ENCODE data around the gene PRDM1.
"Not testable (repeated sequence)": the region's sequence is repeated elsewhere in the genome, so short reads cannot be mapped to it uniquely, and the experiment has no call there.

PRDM1 gene

GRCh38 chr6:106145741-106146227, 59.6 kb downstream of the PRDM1 start:
- Histone ChIP-seq H3K4me1 (ENCODE audit: insufficient read depth, low read length) (no peaks in the 10 kb centered on the region), H3K36me3 (ENCODE audit: insufficient read depth, low read length) (no peaks in the 10 kb centered on the region), H3K4me3 (ENCODE audit: low read length) (no peak overlapping the region), H3K27me3 (ENCODE audit: insufficient read depth, low read length) (peaks cover 28% of the 10 kb centered on the region), H3K9me3 (ENCODE audit: low read length) (no peaks in the 10 kb centered on the region), H2AFZ (ENCODE audit: low read depth, low read length) (no peak overlapping the region)

DNA sequence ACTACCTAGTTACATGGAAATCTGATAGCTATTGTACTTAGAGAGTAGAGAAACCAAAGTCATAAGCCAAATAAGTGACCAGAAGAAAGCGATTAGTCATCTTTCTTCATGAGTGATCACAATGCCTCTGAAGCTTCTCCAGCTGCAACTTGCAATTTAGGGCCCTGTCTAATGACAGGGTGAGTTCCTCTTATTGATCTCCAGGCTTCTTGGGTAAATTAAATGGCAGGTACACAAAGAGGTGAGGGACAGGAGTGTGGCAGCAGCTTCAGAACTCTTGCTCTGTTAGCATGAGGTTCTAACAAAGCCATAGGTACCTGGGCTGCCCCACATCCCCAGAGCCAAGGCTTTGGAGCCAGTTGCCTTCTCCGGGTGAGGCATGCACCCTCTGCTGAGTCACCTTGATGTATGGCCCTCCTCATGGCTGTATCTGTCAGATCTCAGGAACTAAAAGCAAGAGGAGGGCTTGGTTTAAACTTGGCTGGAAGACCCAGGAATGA, 60.8 kb downstream of the PRDM1 start:
- Histone ChIP-seq H3K4me1 (ENCODE audit: insufficient read depth, low read length) (no peaks in the 10 kb centered on the region), H3K4me3 (ENCODE audit: low read length) (no peak overlapping the region), H3K9me3 (ENCODE audit: low read length) (no peaks in the 10 kb centered on the region), H2AFZ (ENCODE audit: low read depth, low read length) (no peak overlapping the region), H3K36me3 (ENCODE audit: insufficient read depth, low read length) (no peaks in the 10 kb centered on the region), H3K27me3 (ENCODE audit: insufficient read depth, low read length) (peaks cover 28% of the 10 kb centered on the region)

- H3K4me3 ChIP-seq (ENCODE audit: low read length) = no peak overlapping the region
- no peaks in the 10 kb centered on the region for H3K4me1 ChIP-seq (ENCODE audit: insufficient read depth, low read length)
- H3K9me3 ChIP-seq (ENCODE audit: low read length) = no peaks in the 10 kb centered on the region
- H2AFZ ChIP-seq (ENCODE audit: low read depth, low read length) = no peak overlapping the region
- H3K27me3 ChIP-seq (ENCODE audit: insufficient read depth, low read length) = peaks cover 26% of the 10 kb centered on the region
- H3K36me3 ChIP-seq (ENCODE audit: insufficient read depth, low read length) = no peaks in the 10 kb centered on the region
Observed at GRCh38 chr6:106147476-106147875, 61.3 kb downstream of the PRDM1 start.

GRCh38 chr6:106149472-106150069, 63.4 kb downstream of the PRDM1 start:
- peaks cover 15% of the 10 kb centered on the region for H3K27me3 ChIP-seq (ENCODE audit: insufficient read depth, low read length)

DNA sequence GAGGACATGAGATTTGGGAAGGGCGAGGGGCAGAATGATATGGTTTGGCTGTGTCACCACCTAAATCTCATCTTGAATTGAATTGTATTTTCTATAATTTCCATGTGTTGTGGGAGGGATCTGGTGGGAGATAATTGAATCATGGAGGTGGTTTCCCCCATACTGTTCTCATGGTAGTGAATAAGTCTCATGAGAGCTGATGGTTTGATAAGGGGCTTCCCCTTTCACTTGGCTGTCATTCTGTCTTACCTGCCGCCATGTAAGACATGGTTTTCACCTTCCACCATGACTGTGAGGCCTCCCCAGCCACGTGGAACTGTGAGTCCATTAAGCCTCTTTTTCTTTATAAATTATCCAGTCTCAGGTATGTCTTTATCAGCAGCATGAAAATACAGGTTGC, 66.3 kb downstream of the PRDM1 start:
- H3K27me3 ChIP-seq (ENCODE audit: insufficient read depth, low read length); H3K4me1 ChIP-seq (ENCODE audit: insufficient read depth, low read length); H3K4me3 ChIP-seq (ENCODE audit: low read length); H3K36me3 ChIP-seq (ENCODE audit: insufficient read depth, low read length); H3K9me3 ChIP-seq (ENCODE audit: low read length); H2AFZ ChIP-seq (ENCODE audit: low read depth, low read length): not testable (repeated sequence)

More at GRCh38 chr6:106149472-106150069, 63.4 kb downstream of the PRDM1 start:
- Histone ChIP-seq H3K4me3 (ENCODE audit: low read length) (no peak overlapping the region), H3K36me3 (ENCODE audit: insufficient read depth, low read length) (no peaks in the 10 kb centered on the region), H3K9me3 (ENCODE audit: low read length) (no peaks in the 10 kb centered on the region), H2AFZ (ENCODE audit: low read depth, low read length) (no peak overlapping the region), H3K4me1 (ENCODE audit: insufficient read depth, low read length) (no peaks in the 10 kb centered on the region)

GRCh38 chr6:106152952-106153351, 66.8 kb downstream of the PRDM1 start:
- no peak overlapping the region for H3K4me3 ChIP-seq (ENCODE audit: low read length)
- H3K9me3 ChIP-seq (ENCODE audit: low read length) = no peaks in the 10 kb centered on the region
- no peak overlapping the region for H2AFZ ChIP-seq (ENCODE audit: low read depth, low read length)

GRCh38 chr6:106154326-106154725, 68.2 kb downstream of the PRDM1 start:
- Histone ChIP-seq H3K27me3 (ENCODE audit: insufficient read depth, low read length) (peaks cover 2% of the 10 kb centered on the region), H3K9me3 (ENCODE audit: low read length) (no peaks in the 10 kb centered on the region), H3K36me3 (ENCODE audit: insufficient read depth, low read length) (no peaks in the 10 kb centered on the region), H2AFZ (ENCODE audit: low read depth, low read length) (no peak overlapping the region), H3K4me1 (ENCODE audit: insufficient read depth, low read length) (no peaks in the 10 kb centered on the region), H3K4me3 (ENCODE audit: low read length) (no peak overlapping the region)

More at GRCh38 chr6:106152952-106153351, 66.8 kb downstream of the PRDM1 start:
- Histone ChIP-seq H3K36me3 (ENCODE audit: insufficient read depth, low read length) (no peaks in the 10 kb centered on the region), H3K27me3 (ENCODE audit: insufficient read depth, low read length) (peaks cover 2% of the 10 kb centered on the region), H3K4me1 (ENCODE audit: insufficient read depth, low read length) (no peaks in the 10 kb centered on the region)

DNA sequence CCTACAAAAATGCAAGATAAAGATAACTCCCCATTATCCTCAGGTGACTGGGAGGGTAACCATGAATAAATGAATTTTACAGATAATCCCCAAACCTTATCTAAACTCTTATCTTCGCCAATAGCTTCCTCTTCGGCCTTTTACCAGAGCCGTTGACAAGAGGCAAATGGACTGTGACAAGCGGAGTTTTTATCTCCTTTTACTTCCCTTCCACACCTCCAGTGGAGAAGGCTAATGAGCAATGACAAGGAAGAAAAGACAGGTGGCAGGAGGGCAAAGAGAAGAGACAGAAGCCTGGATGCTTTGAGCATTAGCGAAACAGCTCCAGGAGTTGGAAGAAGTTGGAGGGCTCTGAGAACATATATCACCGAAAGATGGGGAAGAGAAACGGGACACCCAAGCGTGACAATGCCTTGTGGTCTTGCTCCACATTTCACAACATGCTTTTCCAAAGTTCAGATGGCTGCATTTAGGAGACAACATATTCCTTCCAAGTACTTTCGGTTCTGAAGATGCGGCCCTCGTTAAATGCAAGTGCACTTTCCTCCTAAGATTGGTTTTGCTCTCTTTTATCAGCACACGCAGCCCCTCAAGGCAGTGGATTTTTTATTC, 69.2 kb downstream of the PRDM1 start:
- no peaks in the 10 kb centered on the region for H3K9me3 ChIP-seq (ENCODE audit: low read length)
- no peak overlapping the region for H2AFZ ChIP-seq (ENCODE audit: low read depth, low read length)
- H3K4me1 ChIP-seq (ENCODE audit: insufficient read depth, low read length) = no peaks in the 10 kb centered on the region
- no peaks in the 10 kb centered on the region for H3K36me3 ChIP-seq (ENCODE audit: insufficient read depth, low read length)
- H3K27me3 ChIP-seq (ENCODE audit: insufficient read depth, low read length) = peaks cover 2% of the 10 kb centered on the region
- no peak overlapping the region for H3K4me3 ChIP-seq (ENCODE audit: low read length)

DNA sequence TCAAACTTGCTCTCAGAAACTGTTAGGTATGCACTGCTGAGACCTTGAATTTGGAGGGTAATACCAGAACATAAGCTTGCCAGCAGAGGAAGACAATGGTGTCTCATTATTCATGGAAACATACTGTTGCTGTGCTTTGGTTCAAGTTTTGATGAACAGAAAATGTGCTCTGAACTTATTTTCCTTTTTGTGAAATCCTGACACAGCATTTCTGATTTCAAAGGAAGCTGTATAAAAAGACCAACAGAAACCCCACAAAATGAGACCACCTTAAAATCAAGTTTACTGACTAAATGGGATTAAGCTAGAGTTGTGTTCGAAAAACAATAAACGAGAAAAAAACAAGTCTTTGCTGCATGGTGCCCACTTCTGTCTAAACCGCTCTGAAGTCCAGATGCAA, 70.3 kb downstream of the PRDM1 start:
- Histone ChIP-seq H3K36me3 (ENCODE audit: insufficient read depth, low read length) (no peaks in the 10 kb centered on the region), H3K9me3 (ENCODE audit: low read length) (peaks cover 4% of the 10 kb centered on the region), H3K4me1 (ENCODE audit: insufficient read depth, low read length) (no peaks in the 10 kb centered on the region), H3K27me3 (ENCODE audit: insufficient read depth, low read length) (peaks cover 2% of the 10 kb centered on the region), H3K4me3 (ENCODE audit: low read length) (no peak overlapping the region), H2AFZ (ENCODE audit: low read depth, low read length) (no peak overlapping the region)

DNA sequence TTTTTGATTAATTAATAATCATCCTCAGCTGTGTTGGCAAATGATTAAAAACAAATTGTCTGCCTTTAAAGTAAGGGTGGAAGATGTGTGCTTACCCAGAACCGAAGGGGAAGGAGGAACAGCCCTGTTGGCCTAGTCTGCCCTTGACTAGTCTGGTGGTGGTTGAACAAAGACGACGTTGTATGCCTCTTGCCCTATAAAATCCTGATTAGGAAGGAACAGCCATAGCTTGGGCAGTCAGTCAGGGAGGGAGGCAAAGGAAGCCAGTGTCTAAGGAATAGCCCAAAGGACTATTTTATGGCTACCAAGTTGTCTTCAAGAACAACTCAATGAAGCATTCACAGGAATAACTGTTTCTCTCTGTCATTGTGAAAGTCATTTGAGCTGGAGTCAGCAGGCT, 70.7 kb downstream of the PRDM1 start:
- H3K4me3 ChIP-seq (ENCODE audit: low read length) = no peak overlapping the region

GRCh38 chr6:106158816-106159215, 72.7 kb downstream of the PRDM1 start:
- Histone ChIP-seq H3K9me3 (ENCODE audit: low read length) (peaks cover 4% of the 10 kb centered on the region), H2AFZ (ENCODE audit: low read depth, low read length) (no peak overlapping the region), H3K27me3 (ENCODE audit: insufficient read depth, low read length) (peaks cover 13% of the 10 kb centered on the region), H3K4me3 (ENCODE audit: low read length) (no peak overlapping the region), H3K36me3 (ENCODE audit: insufficient read depth, low read length) (no peaks in the 10 kb centered on the region), H3K4me1 (ENCODE audit: insufficient read depth, low read length) (peaks cover 6% of the 10 kb centered on the region)

More for the DNA sequence above, 70.7 kb downstream of the PRDM1 start:
- H3K36me3 ChIP-seq (ENCODE audit: insufficient read depth, low read length) = no peaks in the 10 kb centered on the region
- peaks cover 2% of the 10 kb centered on the region for H3K27me3 ChIP-seq (ENCODE audit: insufficient read depth, low read length)
- H3K9me3 ChIP-seq (ENCODE audit: low read length) = peaks cover 4% of the 10 kb centered on the region
- no peaks in the 10 kb centered on the region for H3K4me1 ChIP-seq (ENCODE audit: insufficient read depth, low read length)
- no peak overlapping the region for H2AFZ ChIP-seq (ENCODE audit: low read depth, low read length)
